IMR-90 (cell line): Measurements from ENCODE around the gene TMEM63B. TPM values are rescaled to one million over a fixed set of nuclear protein-coding genes. Genes with fewer than 3 reads are reported as not detected.

Source experiments
- ATAC-seq: fragments of 200-7000 bp; cut with Tn5 transposase; 2 replicates; pipeline ENCODE4 v1.9.1; 2020; ENCODE audit warnings: low read depth, mild to moderate bottlenecking, moderate library complexity
- BruUV-seq: library from RNA; stranded (reverse); fragments of 400-500 nt; replicated peaks from 2 replicates; lab custom pipeline; 2021; lab: Mats Ljungman, UMichigan
- CTCF ChIA-PET: fragments of 300-600 bp; formaldehyde crosslinking; extraction: SDS; loops from one replicate; lab custom pipeline; 2021; ENCODE audit warnings: antibody characterized with exemption; lab: Yijun Ruan, JAX
- POLR2A ChIA-PET: fragments of 300-600 bp; sonication (Branson Sonifier 250); formaldehyde crosslinking; loops from one replicate; lab custom pipeline; 2022; ENCODE audit warnings: antibody characterized with exemption; ENCODE audit not compliant: unreplicated experiment; lab: Charles Lee
- DNase-seq: peaks from one replicate; pipeline ENCODE4 v3.0.0; 2013
- H2AFZ ChIP-seq: replicated peaks from 2 replicates; pipeline ENCODE3; 2013; ENCODE audit warnings: low read length, mild to moderate bottlenecking; ENCODE audit not compliant: poor library complexity
- H2AK5ac ChIP-seq: 2 replicates; pipeline ENCODE4 v1.6.1; 2013; ENCODE audit warnings: low read depth, low read length, inconsistent platforms
- H2AK9ac ChIP-seq: replicated peaks from 2 replicates; pipeline ENCODE3; 2013; ENCODE audit warnings: mild to moderate bottlenecking, low read depth, low read length, moderate library complexity; ENCODE audit not compliant: poor library complexity
- H2BK120ac ChIP-seq: 2 replicates; pipeline ENCODE4 v1.6.1; 2013; ENCODE audit warnings: low read depth, low read length, inconsistent platforms
- H2BK15ac ChIP-seq: 3 replicates; pipeline ENCODE4 v1.6.1; 2013; ENCODE audit warnings: low read depth, low read length, inconsistent platforms
- H2BK20ac ChIP-seq: 2 replicates; pipeline ENCODE4 v1.6.1; 2013; ENCODE audit warnings: low read depth, mild to moderate bottlenecking, inconsistent platforms, low read length, moderate library complexity
- H2BK5ac ChIP-seq: 2 replicates; pipeline ENCODE4 v1.6.1; 2013; ENCODE audit warnings: mild to moderate bottlenecking, low read depth, low read length, inconsistent platforms; ENCODE audit not compliant: poor library complexity, severe bottlenecking
- H3K14ac ChIP-seq: replicated peaks from 2 replicates; pipeline ENCODE4 v1.6.1; 2013; ENCODE audit warnings: low read depth, low read length, inconsistent platforms
- H3K18ac ChIP-seq: 2 replicates; pipeline ENCODE4 v1.6.1; 2013; ENCODE audit warnings: low read depth, low read length, control low read depth
- H3K23ac ChIP-seq: 2 replicates; pipeline ENCODE4 v1.6.1; 2013; ENCODE audit warnings: low read depth, low read length, inconsistent platforms
- H3K27ac ChIP-seq: 2 replicates; pipeline ENCODE4 v1.5.1; 2013; ENCODE audit warnings: mild to moderate bottlenecking, control low read depth, low read length; ENCODE audit not compliant: insufficient read depth
- H3K27me3 ChIP-seq: 2 replicates; pipeline ENCODE4 v1.6.1; 2013; ENCODE audit warnings: low read length; ENCODE audit not compliant: control insufficient read depth, insufficient read depth
- H3K36me3 ChIP-seq: 2 replicates; pipeline ENCODE4 v1.6.1; 2013; ENCODE audit warnings: low read length, mixed read lengths; ENCODE audit not compliant: control insufficient read depth, insufficient read depth
- H3K4ac ChIP-seq: 2 replicates; pipeline ENCODE4 v1.6.1; 2013; ENCODE audit warnings: low read depth, low read length, inconsistent platforms
- H3K4me1 ChIP-seq: 2 replicates; pipeline ENCODE4 v1.6.1; 2013; ENCODE audit warnings: low read length, mixed read lengths; ENCODE audit not compliant: control insufficient read depth, insufficient read depth
- H3K4me2 ChIP-seq: 2 replicates; pipeline ENCODE4 v1.6.1; 2013; ENCODE audit warnings: low read depth, mild to moderate bottlenecking, control low read depth, low read length, moderate library complexity
- H3K4me3 ChIP-seq: 2 replicates; pipeline ENCODE4 v1.5.1; 2013; ENCODE audit warnings: low read depth, mild to moderate bottlenecking, control low read depth, low read length, moderate library complexity; ENCODE audit not compliant: insufficient read depth
- H3K56ac ChIP-seq: 2 replicates; pipeline ENCODE4 v1.6.1; 2013; ENCODE audit warnings: low read length, inconsistent platforms; ENCODE audit not compliant: insufficient read depth; ENCODE audit errors: extremely low read depth
- H3K79me1 ChIP-seq, 2 experiments: 2 replicates each; pipeline ENCODE4 v1.6.1; 2013; ENCODE audit warnings: low read length in 2 of 2, inconsistent platforms in 1 of 2, low read depth in 1 of 2
- H3K9ac ChIP-seq: 2 replicates; pipeline ENCODE4 v1.6.1; 2013; ENCODE audit warnings: low read depth, low read length, control low read depth
- H3K9me1 ChIP-seq: 2 replicates; pipeline ENCODE4 v1.6.1; 2013; ENCODE audit warnings: low read length, inconsistent platforms; ENCODE audit not compliant: insufficient read depth
- H3K9me3 ChIP-seq: 2 replicates; pipeline ENCODE4 v1.6.1; 2013; ENCODE audit warnings: low read length; ENCODE audit not compliant: control insufficient read depth, insufficient read depth
- H4K20me1 ChIP-seq: 2 replicates; pipeline ENCODE4 v1.6.1; 2013; ENCODE audit warnings: low read length, inconsistent platforms; ENCODE audit not compliant: insufficient read depth
- H4K5ac ChIP-seq: 2 replicates; pipeline ENCODE4 v1.6.1; 2013; ENCODE audit warnings: mild to moderate bottlenecking, low read depth, low read length, control low read depth
- H4K8ac ChIP-seq, 2 experiments: 2 replicates each; pipeline ENCODE4 v1.6.1; 2013; ENCODE audit warnings: low read depth in 2 of 2, low read length in 2 of 2, control low read depth in 1 of 2, inconsistent platforms in 1 of 2
- H4K91ac ChIP-seq: 2 replicates; pipeline ENCODE4 v1.6.1; 2013; ENCODE audit warnings: low read depth, low read length, inconsistent platforms; ENCODE audit not compliant: insufficient read depth
- FOS ChIP-seq: fragments of 150-350 bp; IDR thresholded peaks from 2 replicates; pipeline ENCODE4 v1.6.1; 2016; ENCODE audit warnings: low read depth, low read length
- WGBS, 2 experiments: methylation state at CpG; one replicate each; pipeline versions ENCODE4 v1.1.5 to v1.1.7; 2013; ENCODE audit warnings: missing lambda C conversion rate in 2 of 2; ENCODE audit not compliant: insufficient read length in 1 of 2; ENCODE audit errors: extremely low coverage in 2 of 2; 5-methylcytosine and 5-hydroxymethylcytosine counted together
- dilution Hi-C: fragments of 300-500 bp; cut with HindIII; formaldehyde crosslinking; loops from one replicate; pipeline ENCODE4 v1.14.3; 2018; ENCODE audit warnings: low sequenced_read_pairs; ENCODE audit not compliant: unreplicated experiment
- in situ Hi-C: fragments of 300-500 bp; cut with MboI; formaldehyde crosslinking; loops from 3 replicates; pipeline ENCODE4 v1.14.3; 2019; ENCODE audit warnings: low sequenced_read_pairs, inconsistent platforms, mixed read lengths
- intact Hi-C: fragments of 100-400 bp; cut with micrococcal nuclease; formaldehyde crosslinking; loops from 2 replicates; pipeline ENCODE4 v1.10.0; 2022
- polyA plus RNA-seq, 3 experiments: library from polyadenylated mRNA; depleted of rRNA; stranded (reverse); fragments of >200 nt; gene quantifications; 2 replicates each; pipeline ENCODE4 v1.2.3, GENCODE V29; 2012; ENCODE audit warnings: low replicate concordance in 1 of 3
- total RNA-seq: library from RNA; depleted of rRNA; stranded (reverse); fragments of >200 nt; gene quantifications from 2 replicates; pipeline ENCODE4 v1.2.3, GENCODE V29; 2012

TMEM63B gene
- total and polyA plus RNA-seq, 2 of the 4 experiments (the other 2 are of a cell fraction) = 12.2 to 42.6 TPM

GRCh38 chr6:44097782-44098317 is 29.5 kb upstream of the TMEM63B start:
- Histone ChIP-seq H2BK120ac (no peak overlapping the region), H3K79me1 (peaks cover 0 to 11% of the 10 kb centered on the region in 2 experiments; a peak in 3 of 4 replicates), H3K14ac (no peak overlapping the region), H3K4me2 (no peak overlapping the region), H3K4ac (no peak overlapping the region), H3K9ac (no peak overlapping the region), H2AK9ac (no peak overlapping the region), H3K36me3 (peaks cover 5% of the 10 kb centered on the region), H2BK5ac (no peak overlapping the region), H2BK15ac (no peak overlapping the region), H3K56ac (no peak overlapping the region), H3K9me3 (no peaks in the 10 kb centered on the region), H3K9me1 (no peaks in the 10 kb centered on the region), H2AK5ac (no peak overlapping the region), H3K18ac (no peak overlapping the region), H3K4me1 (no peaks in the 10 kb centered on the region), H2BK20ac (no peak overlapping the region), H3K23ac (no peak overlapping the region), H2AFZ (no peak overlapping the region), H4K20me1 (peaks cover 14% of the 10 kb centered on the region), H4K8ac (no peak overlapping the region), H3K4me3 (no peak overlapping the region), H4K91ac (no peak overlapping the region), H3K27ac (no peak overlapping the region), H4K5ac (no peak overlapping the region), H3K27me3 (no peaks in the 10 kb centered on the region)
- intact Hi-C loops = loop anchor here (2.0 kb wide), 1 partner anchor 35 kb away; no protein-coding TSS in a partner anchor
- ATAC-seq = no peak
- BruUV-seq = no TSS peak
- CTCF ChIA-PET = interaction anchor here (0.6 kb wide), 1 partner anchor 108 kb away, joined by 4 read pairs; no protein-coding TSS in a partner anchor
- POLR2A ChIA-PET = no interaction called here
- in situ Hi-C loops = no loop called here
- no peak for DNase-seq
- no peak for TF ChIP-seq FOS
- dilution Hi-C loops = no loop called here
- no CpG with 5 or more reads among the region's 2 CpGs for WGBS, 2 experiments
